ENCODE results near the gene PRKAG2.
A peak's percentile ranks its signal among the peaks of the same experiment; 100 is the strongest.
"Not testable (repeated sequence)": the region's sequence is repeated elsewhere in the genome, so short reads cannot be mapped to it uniquely, and the experiment has no call there.

Gene PRKAG2

GRCh38 chr7:151524845-151525244 lies 352.1 kb downstream of the PRKAG2 start:
- no peak for DNase-seq

- DNase-seq = no peak
These were observed 352.6 kb downstream of the PRKAG2 start for GRCh38 chr7:151524331-151524730.

GRCh38 chr7:151520419-151521261 lies 356.3 kb downstream of the PRKAG2 start:
- DNase-seq = no peak

- DNase-seq = peak; percentile 87
These were observed 357.0 kb downstream of the PRKAG2 start, which contains the start of gene RHEB for GRCh38 chr7:151519765-151520418. RHEB (minus strand) TSS chr7:151519895; CDS start chr7:151519511, 384 bp downstream.

GRCh38 chr7:151518947-151519764 lies 357.8 kb downstream of the PRKAG2 start:
- not testable (repeated sequence) for DNase-seq

- no peak for DNase-seq
These were observed 358.6 kb downstream of the PRKAG2 start for GRCh38 chr7:151518105-151518946.

GRCh38 chr7:151517601-151518104 lies 359.3 kb downstream of the PRKAG2 start:
- no peak for DNase-seq

GRCh38 chr7:151515276-151515565 lies 361.7 kb downstream of the PRKAG2 start:
- DNase-seq = no peak

- DNase-seq = no peak
These were observed 362.2 kb downstream of the PRKAG2 start for GRCh38 chr7:151514461-151515275.

- DNase-seq = no peak
These were observed 363.8 kb downstream of the PRKAG2 start for GRCh38 chr7:151513133-151513532.

- no peak for DNase-seq
These were observed 364.6 kb downstream of the PRKAG2 start for GRCh38 chr7:151512353-151512752.

GRCh38 chr7:151511946-151512345 lies 365.0 kb downstream of the PRKAG2 start:
- no peak for DNase-seq

- no peak for DNase-seq
These were observed 365.6 kb downstream of the PRKAG2 start for GRCh38 chr7:151511270-151511669.

GRCh38 chr7:151509670-151510333 lies 367.1 kb downstream of the PRKAG2 start:
- no peak for DNase-seq

GRCh38 chr7:151508991-151509390 lies 367.9 kb downstream of the PRKAG2 start:
- no peak for DNase-seq

GRCh38 chr7:151507806-151508205 lies 369.1 kb downstream of the PRKAG2 start:
- DNase-seq = no peak

- peak; percentile 69 for DNase-seq
These were observed 370.0 kb downstream of the PRKAG2 start for GRCh38 chr7:151506901-151507382.
